ENCODE results near the gene VPS13C.
A peak's percentile ranks its signal among the peaks of the same experiment; 100 is the strongest.

The VPS13C gene

GRCh38 chr15:62060113-62060895 lies at the start of gene VPS13C:
Gene VPS13C (minus strand): TSS chr15:62060447. CDS start chr15:62060374, 73 bp downstream.
- no peak for TF ChIP-seq CREB1 (IDR thresholded peaks at IDR 0.05; ENCODE audit: low read depth)
- no peak for TF ChIP-seq TEAD4 (IDR thresholded peaks at IDR 0.05)
- TF ChIP-seq EGR1 (IDR thresholded peaks at IDR 0.05) = peak; percentile 47
- peak; percentile 85 for TF ChIP-seq MAX (IDR thresholded peaks at IDR 0.05)
- TF ChIP-seq, protein P1, sequence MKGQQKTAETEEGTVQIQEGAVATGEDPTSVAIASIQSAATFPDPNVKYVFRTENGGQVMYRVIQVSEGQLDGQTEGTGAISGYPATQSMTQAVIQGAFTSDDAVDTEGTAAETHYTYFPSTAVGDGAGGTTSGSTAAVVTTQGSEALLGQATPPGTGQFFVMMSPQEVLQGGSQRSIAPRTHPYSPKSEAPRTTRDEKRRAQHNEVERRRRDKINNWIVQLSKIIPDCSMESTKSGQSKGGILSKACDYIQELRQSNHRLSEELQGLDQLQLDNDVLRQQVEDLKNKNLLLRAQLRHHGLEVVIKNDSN (IDR thresholded peaks at IDR 0.05) = peak; percentile 84
- 0 out of 2 replicates have a peak, but pooled peaks have one; percentile 5 for TF ChIP-seq YY1 (IDR thresholded peaks at IDR 0.05; ENCODE audit: low read depth)
- TF ChIP-seq NFIC (IDR thresholded peaks at IDR 0.05) = no peak
- peak; percentile 75 for TF ChIP-seq ZBTB7A (IDR thresholded peaks at IDR 0.05; ENCODE audit: low read depth)
- TF ChIP-seq, protein P2, sequence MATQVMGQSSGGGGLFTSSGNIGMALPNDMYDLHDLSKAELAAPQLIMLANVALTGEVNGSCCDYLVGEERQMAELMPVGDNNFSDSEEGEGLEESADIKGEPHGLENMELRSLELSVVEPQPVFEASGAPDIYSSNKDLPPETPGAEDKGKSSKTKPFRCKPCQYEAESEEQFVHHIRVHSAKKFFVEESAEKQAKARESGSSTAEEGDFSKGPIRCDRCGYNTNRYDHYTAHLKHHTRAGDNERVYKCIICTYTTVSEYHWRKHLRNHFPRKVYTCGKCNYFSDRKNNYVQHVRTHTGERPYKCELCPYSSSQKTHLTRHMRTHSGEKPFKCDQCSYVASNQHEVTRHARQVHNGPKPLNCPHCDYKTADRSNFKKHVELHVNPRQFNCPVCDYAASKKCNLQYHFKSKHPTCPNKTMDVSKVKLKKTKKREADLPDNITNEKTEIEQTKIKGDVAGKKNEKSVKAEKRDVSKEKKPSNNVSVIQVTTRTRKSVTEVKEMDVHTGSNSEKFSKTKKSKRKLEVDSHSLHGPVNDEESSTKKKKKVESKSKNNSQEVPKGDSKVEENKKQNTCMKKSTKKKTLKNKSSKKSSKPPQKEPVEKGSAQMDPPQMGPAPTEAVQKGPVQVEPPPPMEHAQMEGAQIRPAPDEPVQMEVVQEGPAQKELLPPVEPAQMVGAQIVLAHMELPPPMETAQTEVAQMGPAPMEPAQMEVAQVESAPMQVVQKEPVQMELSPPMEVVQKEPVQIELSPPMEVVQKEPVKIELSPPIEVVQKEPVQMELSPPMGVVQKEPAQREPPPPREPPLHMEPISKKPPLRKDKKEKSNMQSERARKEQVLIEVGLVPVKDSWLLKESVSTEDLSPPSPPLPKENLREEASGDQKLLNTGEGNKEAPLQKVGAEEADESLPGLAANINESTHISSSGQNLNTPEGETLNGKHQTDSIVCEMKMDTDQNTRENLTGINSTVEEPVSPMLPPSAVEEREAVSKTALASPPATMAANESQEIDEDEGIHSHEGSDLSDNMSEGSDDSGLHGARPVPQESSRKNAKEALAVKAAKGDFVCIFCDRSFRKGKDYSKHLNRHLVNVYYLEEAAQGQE (IDR thresholded peaks at IDR 0.05; ENCODE audit: low read depth) = no peak
- peak; percentile 47; the same call in 1 of the 2 replicates for TF ChIP-seq TAF1 (IDR thresholded peaks at IDR 0.05; ENCODE audit: low read depth)
- no peak for TF ChIP-seq FOXM1 (IDR thresholded peaks at IDR 0.05; ENCODE audit: borderline replicate concordance, low read depth)
- peak; percentile 11; the same call in 1 of the 2 replicates for TF ChIP-seq TCF12 (IDR thresholded peaks at IDR 0.05; ENCODE audit: low read depth)
- no peak for TF ChIP-seq CEBPB (IDR thresholded peaks at IDR 0.05)
- TF ChIP-seq RAD21 (IDR thresholded peaks at IDR 0.05; ENCODE audit: low read depth) = peak; percentile 26; the same call in 1 of the 2 replicates
- peak; percentile 13; the same call in 1 of the 2 replicates for TF ChIP-seq EP300 (IDR thresholded peaks at IDR 0.05; ENCODE audit: borderline replicate concordance)

GRCh38 chr15:62109437-62109836 lies 49.2 kb upstream of the VPS13C start:
- TF ChIP-seq, protein P1 (IDR thresholded peaks at IDR 0.05) = no peak
- TF ChIP-seq MAX (IDR thresholded peaks at IDR 0.05) = no peak
- TF ChIP-seq NFIC (IDR thresholded peaks at IDR 0.05) = no peak
- no peak for TF ChIP-seq FOXM1 (IDR thresholded peaks at IDR 0.05; ENCODE audit: borderline replicate concordance, low read depth)
- no peak for TF ChIP-seq TAF1 (IDR thresholded peaks at IDR 0.05; ENCODE audit: low read depth)
- no peak for TF ChIP-seq CREB1 (IDR thresholded peaks at IDR 0.05; ENCODE audit: low read depth)
- TF ChIP-seq CEBPB (IDR thresholded peaks at IDR 0.05) = no peak
- TF ChIP-seq TEAD4 (IDR thresholded peaks at IDR 0.05) = no peak
- TF ChIP-seq RAD21 (IDR thresholded peaks at IDR 0.05; ENCODE audit: low read depth) = no peak
- TF ChIP-seq, protein P2 (IDR thresholded peaks at IDR 0.05; ENCODE audit: low read depth) = no peak
- no peak for TF ChIP-seq YY1 (IDR thresholded peaks at IDR 0.05; ENCODE audit: low read depth)
- TF ChIP-seq EP300 (IDR thresholded peaks at IDR 0.05; ENCODE audit: borderline replicate concordance) = no peak
- no peak for TF ChIP-seq ZBTB7A (IDR thresholded peaks at IDR 0.05; ENCODE audit: low read depth)
- TF ChIP-seq TCF12 (IDR thresholded peaks at IDR 0.05; ENCODE audit: low read depth) = no peak
- no peak for TF ChIP-seq EGR1 (IDR thresholded peaks at IDR 0.05)

- TF ChIP-seq YY1 (IDR thresholded peaks at IDR 0.05; ENCODE audit: low read depth) (no peak), FOXM1 (IDR thresholded peaks at IDR 0.05; ENCODE audit: borderline replicate concordance, low read depth) (no peak), TCF12 (IDR thresholded peaks at IDR 0.05; ENCODE audit: low read depth) (no peak), MAX (IDR thresholded peaks at IDR 0.05) (no peak), EP300 (IDR thresholded peaks at IDR 0.05; ENCODE audit: borderline replicate concordance) (no peak), CREB1 (IDR thresholded peaks at IDR 0.05; ENCODE audit: low read depth) (no peak), CEBPB (IDR thresholded peaks at IDR 0.05) (no peak), ZBTB7A (IDR thresholded peaks at IDR 0.05; ENCODE audit: low read depth) (no peak), TEAD4 (IDR thresholded peaks at IDR 0.05) (no peak), NFIC (IDR thresholded peaks at IDR 0.05) (no peak), EGR1 (IDR thresholded peaks at IDR 0.05) (no peak), TAF1 (IDR thresholded peaks at IDR 0.05; ENCODE audit: low read depth) (no peak)
- TF ChIP-seq, protein P1 (IDR thresholded peaks at IDR 0.05) = no peak
- TF ChIP-seq, protein P2 (IDR thresholded peaks at IDR 0.05; ENCODE audit: low read depth) = no peak
Observed at GRCh38 chr15:62108411-62108810, 48.2 kb upstream of the VPS13C start.
